ENCODE results near the gene MET.

The MET gene

DNA sequence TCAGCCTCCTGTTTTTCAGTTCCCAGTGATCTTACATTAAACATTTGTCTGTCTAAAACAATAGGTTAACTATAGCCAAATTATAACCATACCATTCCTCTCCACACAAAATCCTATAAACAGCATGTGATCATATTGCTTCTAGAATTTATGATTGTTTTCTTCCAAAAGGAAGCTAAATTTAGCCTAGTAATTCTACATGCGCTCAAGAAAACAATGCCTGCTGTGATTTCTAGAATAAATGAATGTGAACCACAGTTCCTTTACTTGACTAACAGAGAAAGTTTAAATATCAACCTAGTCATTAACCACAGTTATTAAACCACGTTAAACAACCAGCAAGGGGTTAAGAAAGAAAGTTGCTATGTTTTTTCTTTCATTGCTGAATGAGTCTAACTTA, 26.4 kb downstream of the MET start:
- no peaks in the 10 kb centered on the region for H3K36me3 ChIP-seq (ENCODE audit: control insufficient read depth in 2 of 2, insufficient read depth in 2 of 2, low read length in 2 of 2)
- H3K4me1 ChIP-seq (ENCODE audit: control insufficient read depth, insufficient read depth, low read length) = no peaks in the 10 kb centered on the region
- H3K27me3 ChIP-seq (ENCODE audit: control insufficient read depth in 1 of 2, insufficient read depth in 2 of 2, low read length in 2 of 2) = no peaks in the 10 kb centered on the region
- H3K9ac ChIP-seq (ENCODE audit: low read length in 2 of 2) = no peak overlapping the region
- H3K27ac ChIP-seq (ENCODE audit: low read length) = no peak overlapping the region
- no peaks in the 10 kb centered on the region for H3K9me3 ChIP-seq (ENCODE audit: control insufficient read depth in 2 of 2, low read length in 2 of 2)
- H3K4me3 ChIP-seq (ENCODE audit: low read length in 2 of 2) = no peak overlapping the region

DNA sequence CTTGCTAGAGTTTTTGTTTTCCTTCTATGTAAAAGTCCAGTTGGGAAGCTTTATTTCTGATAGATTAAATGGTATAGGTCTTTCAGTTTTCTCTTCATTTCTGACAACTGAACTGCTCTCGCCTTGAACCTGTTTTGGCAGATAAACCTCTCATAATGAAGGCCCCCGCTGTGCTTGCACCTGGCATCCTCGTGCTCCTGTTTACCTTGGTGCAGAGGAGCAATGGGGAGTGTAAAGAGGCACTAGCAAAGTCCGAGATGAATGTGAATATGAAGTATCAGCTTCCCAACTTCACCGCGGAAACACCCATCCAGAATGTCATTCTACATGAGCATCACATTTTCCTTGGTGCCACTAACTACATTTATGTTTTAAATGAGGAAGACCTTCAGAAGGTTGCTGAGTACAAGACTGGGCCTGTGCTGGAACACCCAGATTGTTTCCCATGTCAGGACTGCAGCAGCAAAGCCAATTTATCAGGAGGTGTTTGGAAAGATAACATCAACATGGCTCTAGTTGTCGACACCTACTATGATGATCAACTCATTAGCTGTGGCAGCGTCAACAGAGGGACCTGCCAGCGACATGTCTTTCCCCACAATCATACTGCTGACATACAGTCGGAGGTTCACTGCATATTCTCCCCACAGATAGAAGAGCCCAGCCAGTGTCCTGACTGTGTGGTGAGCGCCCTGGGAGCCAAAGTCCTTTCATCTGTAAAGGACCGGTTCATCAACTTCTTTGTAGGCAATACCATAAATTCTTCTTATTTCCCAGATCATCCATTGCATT, 27.1 kb downstream of the MET start:
- no peaks in the 10 kb centered on the region for H3K27me3 ChIP-seq (ENCODE audit: control insufficient read depth in 1 of 2, insufficient read depth in 2 of 2, low read length in 2 of 2)
- H3K4me3 ChIP-seq (ENCODE audit: low read length in 2 of 2) = no peak overlapping the region
- no peaks in the 10 kb centered on the region for H3K4me1 ChIP-seq (ENCODE audit: control insufficient read depth, insufficient read depth, low read length)
- no peak overlapping the region for H3K9ac ChIP-seq (ENCODE audit: low read length in 2 of 2)
- H3K27ac ChIP-seq (ENCODE audit: low read length) = no peak overlapping the region
- no peaks in the 10 kb centered on the region for H3K36me3 ChIP-seq (ENCODE audit: control insufficient read depth in 2 of 2, insufficient read depth in 2 of 2, low read length in 2 of 2)
- H3K9me3 ChIP-seq (ENCODE audit: control insufficient read depth in 2 of 2, low read length in 2 of 2) = no peaks in the 10 kb centered on the region

DNA sequence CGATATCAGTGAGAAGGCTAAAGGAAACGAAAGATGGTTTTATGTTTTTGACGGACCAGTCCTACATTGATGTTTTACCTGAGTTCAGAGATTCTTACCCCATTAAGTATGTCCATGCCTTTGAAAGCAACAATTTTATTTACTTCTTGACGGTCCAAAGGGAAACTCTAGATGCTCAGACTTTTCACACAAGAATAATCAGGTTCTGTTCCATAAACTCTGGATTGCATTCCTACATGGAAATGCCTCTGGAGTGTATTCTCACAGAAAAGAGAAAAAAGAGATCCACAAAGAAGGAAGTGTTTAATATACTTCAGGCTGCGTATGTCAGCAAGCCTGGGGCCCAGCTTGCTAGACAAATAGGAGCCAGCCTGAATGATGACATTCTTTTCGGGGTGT, 27.7 kb downstream of the MET start:
- Histone ChIP-seq H3K4me1 (ENCODE audit: control insufficient read depth, insufficient read depth, low read length) (no peaks in the 10 kb centered on the region), H3K9ac (ENCODE audit: low read length in 2 of 2) (no peak overlapping the region), H3K4me3 (ENCODE audit: low read length in 2 of 2) (no peak overlapping the region), H3K27me3 (ENCODE audit: control insufficient read depth in 1 of 2, insufficient read depth in 2 of 2, low read length in 2 of 2) (no peaks in the 10 kb centered on the region), H3K36me3 (ENCODE audit: control insufficient read depth in 2 of 2, insufficient read depth in 2 of 2, low read length in 2 of 2) (no peaks in the 10 kb centered on the region), H3K27ac (ENCODE audit: low read length) (no peak overlapping the region), H3K9me3 (ENCODE audit: control insufficient read depth in 2 of 2, low read length in 2 of 2) (no peaks in the 10 kb centered on the region)

DNA sequence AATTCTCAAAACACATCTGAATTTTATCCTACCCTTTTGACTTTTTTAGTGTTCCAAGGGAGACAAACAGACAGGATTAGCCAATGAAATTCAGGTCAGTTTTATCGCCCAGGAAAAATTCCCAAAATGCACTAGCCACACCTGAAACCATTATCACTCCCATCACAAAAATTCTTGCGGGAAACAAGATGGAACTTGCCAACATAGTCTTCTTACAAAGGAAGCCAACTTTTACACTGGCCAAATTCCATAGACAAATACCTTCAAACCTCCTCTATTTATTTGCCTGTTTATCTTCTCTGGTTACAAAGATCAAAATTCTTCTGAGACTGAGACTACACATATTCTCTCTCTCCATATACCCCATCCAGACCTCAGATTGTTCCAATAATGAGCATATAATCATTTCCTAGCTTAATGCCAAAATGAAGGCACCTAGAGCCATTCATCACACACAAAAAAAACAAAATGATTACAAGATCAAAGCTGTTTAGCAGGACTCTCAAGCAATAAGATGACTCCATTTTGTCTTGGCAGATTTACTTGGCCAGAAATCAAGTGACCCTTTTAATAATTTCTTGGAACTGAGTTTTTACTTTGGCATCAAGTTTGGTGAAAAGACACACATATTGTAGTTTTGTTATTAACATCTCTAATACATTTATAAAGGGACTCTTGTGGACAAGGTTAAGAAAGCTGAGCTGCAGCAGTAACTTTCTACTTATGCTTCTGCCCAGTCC, 30.2 kb downstream of the MET start:
- Histone ChIP-seq H3K27ac (ENCODE audit: low read length) (no peak overlapping the region), H3K4me1 (ENCODE audit: control insufficient read depth, insufficient read depth, low read length) (no peaks in the 10 kb centered on the region), H3K9me3 (ENCODE audit: control insufficient read depth in 2 of 2, low read length in 2 of 2) (no peaks in the 10 kb centered on the region), H3K4me3 (ENCODE audit: low read length in 2 of 2) (no peak overlapping the region), H3K36me3 (ENCODE audit: control insufficient read depth in 2 of 2, insufficient read depth in 2 of 2, low read length in 2 of 2) (no peaks in the 10 kb centered on the region), H3K9ac (ENCODE audit: low read length in 2 of 2) (no peak overlapping the region), H3K27me3 (ENCODE audit: control insufficient read depth in 1 of 2, insufficient read depth in 2 of 2, low read length in 2 of 2) (no peaks in the 10 kb centered on the region)

DNA sequence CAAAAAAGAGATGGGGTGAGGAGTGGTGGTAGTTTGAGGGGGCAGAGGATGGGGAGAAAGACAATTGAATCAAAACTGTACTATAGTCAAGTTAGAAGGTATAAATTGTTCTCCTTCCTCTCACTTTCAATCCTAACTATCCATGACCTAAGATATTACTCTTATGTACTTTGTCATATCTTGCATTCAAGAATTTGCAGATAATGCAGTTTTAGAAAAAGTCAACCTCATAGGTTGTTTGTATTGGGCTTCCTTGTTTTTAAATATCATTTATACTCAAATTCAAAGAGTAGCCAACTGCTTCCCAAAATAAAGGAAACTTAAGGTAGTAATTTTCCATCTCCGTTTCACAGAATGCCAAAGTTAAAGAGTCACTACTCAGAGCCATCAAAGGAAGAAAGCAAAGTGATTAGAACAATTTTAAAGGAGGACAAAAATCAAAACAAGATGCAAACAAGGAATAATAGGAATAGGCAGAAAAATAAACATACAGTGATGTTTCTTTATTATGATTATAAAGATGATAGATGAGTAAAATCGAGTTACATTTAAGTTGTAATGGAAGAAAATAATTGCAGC, 32.7 kb downstream of the MET start:
- Histone ChIP-seq H3K36me3 (ENCODE audit: control insufficient read depth in 2 of 2, insufficient read depth in 2 of 2, low read length in 2 of 2) (no peaks in the 10 kb centered on the region), H3K9me3 (ENCODE audit: control insufficient read depth in 2 of 2, low read length in 2 of 2) (no peaks in the 10 kb centered on the region), H3K9ac (ENCODE audit: low read length in 2 of 2) (no peak overlapping the region), H3K27ac (ENCODE audit: low read length) (no peak overlapping the region), H3K4me3 (ENCODE audit: low read length in 2 of 2) (no peak overlapping the region), H3K4me1 (ENCODE audit: control insufficient read depth, insufficient read depth, low read length) (no peaks in the 10 kb centered on the region), H3K27me3 (ENCODE audit: control insufficient read depth in 1 of 2, insufficient read depth in 2 of 2, low read length in 2 of 2) (no peaks in the 10 kb centered on the region)

DNA sequence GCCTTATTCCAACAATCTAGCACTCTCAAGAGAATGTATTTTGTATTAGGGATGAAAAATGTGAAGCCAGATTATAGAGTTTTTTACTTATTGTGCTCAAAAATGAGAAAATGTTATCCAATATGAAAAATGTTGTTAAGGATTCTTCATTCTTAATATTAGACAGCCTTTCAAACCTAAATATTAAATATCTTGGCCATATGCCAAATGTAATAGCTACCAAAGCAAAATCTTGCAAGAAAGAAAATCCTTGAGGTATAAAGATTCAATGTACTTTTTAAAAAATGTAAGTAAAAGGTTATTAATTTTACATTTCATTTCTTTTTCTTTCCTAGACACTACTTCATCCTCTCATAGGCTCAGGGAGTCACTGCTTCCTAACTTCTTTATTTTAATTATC, 33.4 kb downstream of the MET start:
- Histone ChIP-seq H3K27me3 (ENCODE audit: control insufficient read depth in 1 of 2, insufficient read depth in 2 of 2, low read length in 2 of 2) (no peaks in the 10 kb centered on the region), H3K27ac (ENCODE audit: low read length) (no peak overlapping the region), H3K4me1 (ENCODE audit: control insufficient read depth, insufficient read depth, low read length) (no peaks in the 10 kb centered on the region), H3K36me3 (ENCODE audit: control insufficient read depth in 2 of 2, insufficient read depth in 2 of 2, low read length in 2 of 2) (no peaks in the 10 kb centered on the region), H3K9ac (ENCODE audit: low read length in 2 of 2) (no peak overlapping the region), H3K9me3 (ENCODE audit: control insufficient read depth in 2 of 2, low read length in 2 of 2) (no peaks in the 10 kb centered on the region), H3K4me3 (ENCODE audit: low read length in 2 of 2) (no peak overlapping the region)

DNA sequence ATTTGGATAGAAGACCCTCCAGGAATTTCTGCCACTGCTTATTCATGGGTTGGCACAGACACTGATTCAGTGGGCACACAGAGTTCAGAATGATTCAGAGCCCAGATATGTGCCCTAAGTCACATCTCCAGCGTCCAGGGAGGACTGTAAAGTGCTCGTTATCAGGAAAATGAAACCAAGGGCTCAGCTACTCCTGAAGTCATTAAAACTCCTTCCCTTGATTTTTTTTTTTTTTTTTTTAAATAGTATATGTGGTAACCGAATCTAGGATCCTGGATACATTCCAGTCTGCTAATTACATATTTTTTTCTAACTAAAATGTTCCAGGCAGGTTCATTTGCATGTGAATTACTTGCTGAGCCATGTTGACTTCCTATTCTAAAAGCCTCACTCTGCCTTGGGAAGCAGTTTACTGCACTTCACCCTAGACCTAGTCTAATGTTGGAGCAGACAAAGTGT, 34.7 kb downstream of the MET start:
- Histone ChIP-seq H3K27ac (ENCODE audit: low read length) (no peak overlapping the region), H3K9ac (ENCODE audit: low read length in 2 of 2) (no peak overlapping the region), H3K27me3 (ENCODE audit: control insufficient read depth in 1 of 2, insufficient read depth in 2 of 2, low read length in 2 of 2) (no peaks in the 10 kb centered on the region), H3K4me3 (ENCODE audit: low read length in 2 of 2) (no peak overlapping the region), H3K36me3 (ENCODE audit: control insufficient read depth in 2 of 2, insufficient read depth in 2 of 2, low read length in 2 of 2) (no peaks in the 10 kb centered on the region), H3K9me3 (ENCODE audit: control insufficient read depth in 2 of 2, low read length in 2 of 2) (no peaks in the 10 kb centered on the region), H3K4me1 (ENCODE audit: control insufficient read depth, insufficient read depth, low read length) (no peaks in the 10 kb centered on the region)

DNA sequence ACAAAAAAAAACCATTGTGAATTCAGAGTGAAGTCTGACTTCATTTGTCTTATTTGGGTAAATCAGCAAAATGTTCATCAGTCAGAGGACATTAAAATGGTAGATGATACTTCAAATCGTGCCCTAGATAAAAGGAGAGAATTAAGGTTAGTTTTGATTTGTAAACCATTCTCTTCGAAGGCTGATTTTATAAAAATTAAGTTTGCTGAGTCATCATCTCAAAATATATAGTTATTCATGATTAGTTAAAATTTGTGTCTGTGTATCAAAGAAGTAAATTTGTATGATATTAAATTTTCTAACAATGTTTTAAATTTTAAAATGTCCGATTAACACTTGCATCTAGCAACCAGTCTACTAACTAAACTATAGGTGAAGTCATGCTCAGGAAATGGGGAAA, 35.3 kb downstream of the MET start:
- no peaks in the 10 kb centered on the region for H3K4me1 ChIP-seq (ENCODE audit: control insufficient read depth, insufficient read depth, low read length)
- H3K9me3 ChIP-seq (ENCODE audit: control insufficient read depth in 2 of 2, low read length in 2 of 2) = no peaks in the 10 kb centered on the region
- H3K27ac ChIP-seq (ENCODE audit: low read length) = no peak overlapping the region
- no peaks in the 10 kb centered on the region for H3K27me3 ChIP-seq (ENCODE audit: control insufficient read depth in 1 of 2, insufficient read depth in 2 of 2, low read length in 2 of 2)
- H3K36me3 ChIP-seq (ENCODE audit: control insufficient read depth in 2 of 2, insufficient read depth in 2 of 2, low read length in 2 of 2) = no peaks in the 10 kb centered on the region
- no peak overlapping the region for H3K9ac ChIP-seq (ENCODE audit: low read length in 2 of 2)
- H3K4me3 ChIP-seq (ENCODE audit: low read length in 2 of 2) = no peak overlapping the region

DNA sequence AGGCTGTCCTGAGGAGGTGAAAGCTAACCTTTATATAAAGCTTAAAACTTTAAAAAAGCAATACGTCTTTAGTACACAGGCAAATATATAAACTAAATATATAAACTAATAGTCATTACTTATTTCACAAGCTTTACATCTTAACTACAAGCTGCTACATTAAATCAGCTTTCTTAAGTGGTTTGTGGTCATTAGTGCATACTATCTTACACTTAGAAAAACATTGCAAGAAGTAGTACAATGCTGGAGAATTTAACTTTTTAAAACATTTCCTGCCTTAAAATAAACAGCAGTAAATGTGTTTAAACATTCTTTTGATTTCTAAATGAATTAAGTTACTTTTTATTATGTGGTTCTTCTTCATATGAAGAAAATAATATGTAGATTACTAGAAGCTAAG, 36.3 kb downstream of the MET start:
- no peaks in the 10 kb centered on the region for H3K27me3 ChIP-seq (ENCODE audit: control insufficient read depth in 1 of 2, insufficient read depth in 2 of 2, low read length in 2 of 2)
- no peak overlapping the region for H3K9ac ChIP-seq (ENCODE audit: low read length in 2 of 2)
- no peak overlapping the region for H3K27ac ChIP-seq (ENCODE audit: low read length)
- H3K36me3 ChIP-seq (ENCODE audit: control insufficient read depth in 2 of 2, insufficient read depth in 2 of 2, low read length in 2 of 2) = no peaks in the 10 kb centered on the region
- H3K4me1 ChIP-seq (ENCODE audit: control insufficient read depth, insufficient read depth, low read length) = no peaks in the 10 kb centered on the region
- H3K9me3 ChIP-seq (ENCODE audit: control insufficient read depth in 2 of 2, low read length in 2 of 2) = no peaks in the 10 kb centered on the region
- H3K4me3 ChIP-seq (ENCODE audit: low read length in 2 of 2) = no peak overlapping the region

DNA sequence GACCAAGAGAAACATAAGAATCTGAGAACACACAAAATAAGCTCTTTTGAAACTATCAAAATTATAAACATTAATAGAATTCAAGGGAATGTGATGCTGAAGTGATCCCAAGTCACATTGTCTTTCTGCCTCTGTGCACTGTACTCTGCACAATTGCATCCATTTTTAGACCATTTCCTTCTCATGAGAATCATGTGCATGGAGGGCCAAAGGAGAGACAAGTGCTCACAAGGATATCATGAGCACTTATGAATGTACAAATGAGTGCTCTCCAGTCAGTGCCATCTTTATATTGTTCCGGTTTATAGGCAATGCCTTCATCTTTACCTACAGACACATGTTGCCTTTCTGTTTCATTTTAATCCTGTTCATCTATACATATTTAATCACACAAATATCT, 36.9 kb downstream of the MET start:
- Histone ChIP-seq H3K27ac (ENCODE audit: low read length) (no peak overlapping the region), H3K36me3 (ENCODE audit: control insufficient read depth in 2 of 2, insufficient read depth in 2 of 2, low read length in 2 of 2) (no peaks in the 10 kb centered on the region), H3K27me3 (ENCODE audit: control insufficient read depth in 1 of 2, insufficient read depth in 2 of 2, low read length in 2 of 2) (no peaks in the 10 kb centered on the region), H3K4me1 (ENCODE audit: control insufficient read depth, insufficient read depth, low read length) (no peaks in the 10 kb centered on the region), H3K4me3 (ENCODE audit: low read length in 2 of 2) (no peak overlapping the region), H3K9ac (ENCODE audit: low read length in 2 of 2) (no peak overlapping the region), H3K9me3 (ENCODE audit: control insufficient read depth in 2 of 2, low read length in 2 of 2) (no peaks in the 10 kb centered on the region)

DNA sequence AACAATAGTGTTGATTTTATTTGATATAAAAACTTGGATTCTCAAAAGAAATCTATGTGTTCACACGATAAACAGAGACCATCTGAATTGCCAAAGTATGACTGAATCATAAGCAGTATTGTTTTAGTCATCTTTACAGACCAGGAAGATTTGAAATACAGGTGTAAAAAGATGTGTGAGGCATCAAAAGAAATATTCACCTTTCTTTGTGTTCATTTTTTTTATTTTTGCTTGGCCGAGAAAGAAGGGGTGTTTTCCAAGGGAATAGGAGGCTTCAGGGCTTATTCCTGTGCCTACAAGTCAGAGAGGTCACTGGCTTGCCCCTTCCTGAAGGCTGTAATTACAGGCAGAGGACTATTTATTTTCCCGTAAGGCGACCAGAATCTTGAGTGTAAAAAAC, 37.3 kb downstream of the MET start:
- H3K9me3 ChIP-seq (ENCODE audit: control insufficient read depth in 2 of 2, low read length in 2 of 2) = no peaks in the 10 kb centered on the region
- no peaks in the 10 kb centered on the region for H3K27me3 ChIP-seq (ENCODE audit: control insufficient read depth in 1 of 2, insufficient read depth in 2 of 2, low read length in 2 of 2)
- H3K27ac ChIP-seq (ENCODE audit: low read length) = no peak overlapping the region
- no peak overlapping the region for H3K9ac ChIP-seq (ENCODE audit: low read length in 2 of 2)
- no peaks in the 10 kb centered on the region for H3K36me3 ChIP-seq (ENCODE audit: control insufficient read depth in 2 of 2, insufficient read depth in 2 of 2, low read length in 2 of 2)
- H3K4me3 ChIP-seq (ENCODE audit: low read length in 2 of 2) = no peak overlapping the region
- no peaks in the 10 kb centered on the region for H3K4me1 ChIP-seq (ENCODE audit: control insufficient read depth, insufficient read depth, low read length)

Measured in stomach smooth muscle (tissue), 2 donors.